PFSK-1 (cell line): Measurements from ENCODE around the gene PARM1.

Source experiments
- FOXP2 ChIP-seq: optimal IDR thresholded peaks from 2 replicates; pipeline ENCODE3; 2011; ENCODE audit warnings: borderline replicate concordance, control low read depth, inconsistent platforms; ENCODE audit not compliant: insufficient read depth; ENCODE audit errors: extremely low read length, extremely low read depth
- POLR2AphosphoS5 ChIP-seq: IDR thresholded peaks from 2 replicates; pipeline ENCODE4 v1.6.1; 2012; ENCODE audit warnings: low read depth, mild to moderate bottlenecking, control low read depth, low read length, moderate library complexity
- REST ChIP-seq, 2 experiments: IDR thresholded peaks; 2 replicates each; pipeline versions ENCODE4 v1.6.1 to v1.8.0; 2011 to 2012; ENCODE audit warnings: low read depth in 2 of 2, low read length in 2 of 2, control low read depth in 1 of 2, inconsistent platforms in 1 of 2, mild to moderate bottlenecking in 1 of 2, moderate library complexity in 1 of 2; ENCODE audit not compliant: insufficient read depth in 1 of 2
- SIN3A ChIP-seq: IDR thresholded peaks from 2 replicates; pipeline ENCODE4 v1.6.1; 2012; ENCODE audit warnings: mild to moderate bottlenecking, low read length, moderate library complexity, borderline replicate concordance; ENCODE audit not compliant: insufficient read depth
- TAF1 ChIP-seq: IDR thresholded peaks from 2 replicates; pipeline ENCODE4 v1.6.1; 2012; ENCODE audit warnings: low read length, control low read depth, borderline replicate concordance; ENCODE audit not compliant: insufficient read depth

PARM1 gene

GRCh38 chr4:74971862-74972261 lies 38.9 kb downstream of the PARM1 start:
- TF ChIP-seq POLR2AphosphoS5: no peak
- no peak for TF ChIP-seq FOXP2
- TF ChIP-seq SIN3A: no peak
- TF ChIP-seq REST (IDR thresholded peaks at IDR 0.05; ENCODE audit: insufficient read depth in 1 of 2, low read depth in 2 of 2, low read length in 2 of 2): no peak
- TF ChIP-seq TAF1: no peak

- TF ChIP-seq SIN3A (no peak), REST (IDR thresholded peaks at IDR 0.05; ENCODE audit: insufficient read depth in 1 of 2, low read depth in 2 of 2, low read length in 2 of 2) (no peak), POLR2AphosphoS5 (no peak), FOXP2 (no peak), TAF1 (no peak)
Observed at GRCh38 chr4:74975082-74975481, 42.2 kb downstream of the PARM1 start.

- TF ChIP-seq TAF1 (no peak), SIN3A (no peak), POLR2AphosphoS5 (no peak), FOXP2 (no peak), REST (IDR thresholded peaks at IDR 0.05; ENCODE audit: insufficient read depth in 1 of 2, low read depth in 2 of 2, low read length in 2 of 2) (no peak)
Observed at GRCh38 chr4:74975848-74976824, 43.2 kb downstream of the PARM1 start.

- TF ChIP-seq TAF1 (no peak), SIN3A (no peak)
Observed at GRCh38 chr4:74982546-74983252, 49.8 kb downstream of the PARM1 start.

GRCh38 chr4:74983253-74983635 lies 50.3 kb downstream of the PARM1 start:
- TF ChIP-seq FOXP2 (no peak), REST (IDR thresholded peaks at IDR 0.05; ENCODE audit: insufficient read depth in 1 of 2, low read depth in 2 of 2, low read length in 2 of 2) (no peak), TAF1 (no peak), SIN3A (no peak), POLR2AphosphoS5 (no peak)
